GM19328 (cell line): ENCODE data around the gene ENTR1.

ENCODE experiments used
- ATAC-seq: cut with Tn5 transposase; IDR thresholded peaks from one replicate; pipeline ENCODE4 v1.9.1; 2021; ENCODE audit warnings: mild to moderate bottlenecking, moderate library complexity; ENCODE audit not compliant: unreplicated experiment

ENTR1 gene, protein sequence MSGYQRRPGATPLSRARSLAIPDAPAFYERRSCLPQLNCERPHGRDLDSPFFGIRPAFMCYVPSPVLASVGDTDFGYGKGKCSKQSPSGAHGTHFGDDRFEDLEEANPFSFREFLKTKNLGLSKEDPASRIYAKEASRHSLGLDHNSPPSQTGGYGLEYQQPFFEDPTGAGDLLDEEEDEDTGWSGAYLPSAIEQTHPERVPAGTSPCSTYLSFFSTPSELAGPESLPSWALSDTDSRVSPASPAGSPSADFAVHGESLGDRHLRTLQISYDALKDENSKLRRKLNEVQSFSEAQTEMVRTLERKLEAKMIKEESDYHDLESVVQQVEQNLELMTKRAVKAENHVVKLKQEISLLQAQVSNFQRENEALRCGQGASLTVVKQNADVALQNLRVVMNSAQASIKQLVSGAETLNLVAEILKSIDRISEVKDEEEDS

DNA sequence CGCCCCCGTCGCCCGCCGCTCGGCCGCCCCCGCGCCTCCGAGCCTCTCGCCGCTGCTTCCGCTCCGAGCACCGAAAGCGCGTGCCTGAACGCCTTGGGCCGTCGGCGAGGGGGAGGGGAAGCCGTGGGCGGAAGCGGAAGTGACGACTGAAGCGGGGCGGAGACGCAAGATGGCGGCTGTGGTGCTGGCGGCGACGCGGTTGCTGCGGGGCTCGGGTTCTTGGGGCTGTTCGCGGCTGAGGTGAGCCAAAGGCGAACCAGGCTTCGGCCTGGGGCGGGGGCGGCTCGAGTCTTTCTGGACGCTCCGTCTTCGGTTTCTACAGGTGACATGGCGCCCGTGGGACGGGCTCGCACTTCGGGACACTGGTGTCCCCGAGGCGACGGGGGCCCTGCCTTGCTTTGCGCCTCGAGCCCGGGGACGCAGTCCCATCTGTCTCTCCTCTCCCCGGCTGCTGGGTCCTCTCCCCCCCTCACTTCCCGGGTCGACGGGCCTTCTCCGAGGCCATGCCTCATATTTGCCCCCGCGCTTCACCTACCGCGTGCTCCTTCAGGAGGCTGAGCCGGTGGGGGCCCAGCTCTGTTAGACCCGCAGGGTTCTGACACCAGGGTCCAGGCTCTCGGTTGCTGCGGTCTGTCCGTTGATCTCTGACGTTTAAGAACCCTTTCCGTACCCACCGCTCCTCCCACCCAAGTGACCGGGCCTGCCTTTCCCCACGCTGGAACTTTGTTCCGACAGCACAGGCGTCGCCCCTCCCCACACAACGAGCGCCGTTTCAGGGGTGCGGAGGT, at the start of gene ENTR1, which contains the start of gene PMPCA:
Gene ENTR1 (minus strand): TSS at position 115 of the 788 bp plus-strand sequence. CDS start 217 bp downstream, outside the sequence.
Gene PMPCA (plus strand): TSS at position 159 of the 788 bp plus-strand sequence. CDS start 11 bp downstream, at position 170.
- peak; percentile 86 for ATAC-seq

DNA sequence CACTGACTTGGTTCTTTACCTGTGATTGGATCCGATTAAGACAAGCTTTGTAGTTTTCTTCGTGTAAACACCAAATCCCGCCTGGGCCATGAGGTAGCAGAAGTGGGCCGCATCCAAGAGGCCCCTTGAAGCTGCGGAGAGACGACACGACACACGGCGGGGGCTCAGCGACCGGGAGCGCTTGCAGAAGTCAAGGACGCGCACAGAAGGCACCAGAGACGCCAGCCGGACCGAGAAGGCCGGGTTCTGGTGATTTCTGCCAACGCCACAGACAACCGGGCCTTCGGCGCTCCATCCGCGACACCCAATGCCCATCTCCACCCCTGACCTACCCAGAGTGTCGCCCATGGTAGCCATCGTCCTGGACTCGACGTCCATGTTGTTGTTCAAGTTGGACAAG, 49.0 kb upstream of the ENTR1 start:
- no peak for ATAC-seq

DNA sequence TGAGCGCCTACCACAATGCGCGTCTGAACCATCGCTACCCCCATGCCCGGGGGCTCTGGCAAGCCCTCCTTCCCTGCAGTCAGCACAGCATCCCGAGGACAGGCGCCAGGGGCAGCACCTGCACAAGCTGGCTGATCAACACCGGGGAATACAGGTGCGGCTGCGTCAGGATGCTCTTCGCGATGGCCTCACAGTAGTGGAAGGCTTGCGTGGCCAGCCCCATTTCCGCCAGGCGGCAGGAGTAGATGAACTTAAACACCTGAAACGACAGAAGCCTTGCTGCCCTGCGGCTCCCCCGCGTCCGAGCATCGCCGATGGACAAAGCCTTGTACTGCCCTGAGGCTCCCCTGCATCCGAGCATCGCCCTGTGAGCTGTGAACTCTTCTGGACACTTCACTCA, 46.9 kb upstream of the ENTR1 start:
- no peak for ATAC-seq

DNA sequence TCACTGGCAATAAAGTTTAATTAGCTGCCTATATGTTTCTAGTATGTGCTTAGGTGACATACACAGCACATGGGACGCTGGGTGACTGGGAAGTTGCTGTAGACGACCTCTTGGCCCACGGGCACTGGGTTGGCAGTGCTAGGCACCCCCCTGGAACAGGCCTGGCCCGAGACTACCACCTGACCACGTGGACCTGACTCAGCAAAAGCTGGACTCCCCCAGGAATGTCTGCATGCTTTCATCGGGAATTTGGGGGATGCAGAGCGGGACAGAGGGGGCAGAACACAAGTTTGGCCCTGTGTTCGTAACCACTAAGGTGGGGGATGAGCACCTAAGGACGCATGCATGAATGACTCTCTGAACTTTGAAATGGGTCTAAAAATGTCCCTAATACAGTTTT, 45.8 kb upstream of the ENTR1 start:
- no peak for ATAC-seq

DNA sequence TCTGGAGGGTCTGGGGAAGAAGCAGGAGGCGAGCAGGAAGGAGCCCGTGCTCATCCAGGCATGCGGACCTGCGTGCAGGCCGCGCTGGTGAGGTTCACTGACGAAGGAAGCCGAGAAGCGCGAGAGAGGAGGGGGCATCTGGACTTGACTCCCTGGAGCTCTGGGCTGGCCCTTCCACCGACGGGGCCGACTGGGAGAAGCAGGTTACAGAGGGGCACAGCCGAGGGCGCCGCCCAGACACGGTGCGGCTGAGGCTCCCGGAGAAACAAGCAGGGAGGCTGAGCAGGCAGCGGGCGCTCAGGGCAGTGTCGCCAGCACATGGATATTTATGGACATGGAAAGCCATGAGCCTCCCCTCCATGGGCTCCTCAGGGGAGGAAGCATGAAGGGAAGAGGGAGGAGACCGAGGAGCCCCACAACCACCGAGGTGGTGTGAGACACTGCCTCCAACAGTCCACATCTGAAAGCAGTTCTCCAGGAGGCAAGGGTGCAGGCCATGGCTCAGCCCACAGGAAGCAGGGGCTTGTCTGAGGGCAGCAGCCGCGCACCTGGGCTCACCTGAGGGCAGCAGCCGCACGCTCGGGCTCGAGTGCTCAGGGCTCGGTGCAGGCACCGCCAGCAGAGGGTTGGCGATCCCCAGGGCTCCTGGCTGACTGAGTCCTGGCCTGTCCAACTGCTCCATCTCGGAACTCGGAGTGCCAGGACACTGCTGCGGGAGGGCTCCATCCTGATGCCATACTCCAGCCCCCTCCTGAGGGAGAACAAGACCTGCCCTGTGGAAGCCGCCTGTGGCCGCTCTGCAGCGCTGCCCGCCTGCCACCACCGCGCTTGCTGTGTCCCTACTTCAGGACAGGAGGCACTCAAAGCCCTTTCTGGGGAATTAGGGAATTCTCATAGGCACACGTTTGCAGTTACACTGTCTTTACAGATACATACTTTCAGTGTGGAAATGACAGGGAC, 44.9 kb upstream of the ENTR1 start:
- ATAC-seq: no peak

DNA sequence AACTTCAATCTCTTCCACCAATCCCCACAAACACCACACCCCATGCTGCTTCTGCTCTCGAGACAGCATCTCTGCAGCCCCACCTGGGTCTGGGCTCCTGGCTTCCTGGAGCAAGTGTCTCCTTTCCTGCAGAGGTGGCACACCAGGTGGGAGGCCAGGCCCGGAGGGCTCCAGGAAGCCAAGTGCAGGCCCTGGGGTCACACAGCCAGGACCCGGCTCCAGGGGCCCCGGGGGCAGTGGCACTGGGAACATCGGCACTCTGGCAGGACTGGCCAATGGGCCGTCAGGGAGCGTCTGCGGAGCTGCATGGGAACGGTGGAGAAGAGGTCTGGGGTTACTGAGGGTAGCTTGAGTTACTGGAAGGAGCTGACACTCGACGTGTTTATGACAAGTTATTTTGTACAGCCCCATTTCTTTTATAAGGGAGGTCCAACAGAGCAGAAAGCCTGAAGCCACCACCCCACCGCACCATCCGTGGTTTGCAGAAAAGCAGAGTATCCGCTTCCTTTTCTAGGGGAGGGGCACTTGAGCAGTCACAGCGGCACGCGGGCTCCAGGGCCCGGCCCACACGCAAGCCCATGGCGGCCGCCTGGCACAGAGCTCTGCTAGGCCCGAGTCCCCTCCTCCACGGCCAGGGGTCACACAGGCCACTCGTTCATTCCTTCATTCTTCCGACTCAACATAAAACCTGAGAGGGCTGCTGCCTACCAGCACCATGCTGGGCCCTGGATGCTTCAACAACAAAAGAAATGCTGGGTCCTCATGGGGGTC, 43.8 kb upstream of the ENTR1 start:
- ATAC-seq: no peak

DNA sequence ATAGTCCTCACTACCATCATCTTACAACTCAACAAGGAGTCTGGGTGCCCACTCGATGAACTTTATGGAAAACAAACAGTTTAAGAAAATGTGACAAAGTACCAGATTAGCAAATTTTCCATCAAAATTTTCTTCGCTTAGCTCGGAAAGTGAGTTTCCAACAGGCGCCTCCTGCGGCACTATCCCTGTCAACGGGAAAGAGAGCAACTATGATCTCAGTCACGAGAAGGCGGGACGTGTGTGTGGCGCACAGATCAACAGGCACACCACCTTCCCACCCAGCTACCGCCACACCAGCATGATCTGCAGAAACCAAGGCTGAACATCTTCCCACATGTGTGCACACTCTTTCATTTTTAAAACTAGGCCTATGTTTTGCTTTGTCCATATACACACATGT, 42.9 kb upstream of the ENTR1 start:
- ATAC-seq: no peak

DNA sequence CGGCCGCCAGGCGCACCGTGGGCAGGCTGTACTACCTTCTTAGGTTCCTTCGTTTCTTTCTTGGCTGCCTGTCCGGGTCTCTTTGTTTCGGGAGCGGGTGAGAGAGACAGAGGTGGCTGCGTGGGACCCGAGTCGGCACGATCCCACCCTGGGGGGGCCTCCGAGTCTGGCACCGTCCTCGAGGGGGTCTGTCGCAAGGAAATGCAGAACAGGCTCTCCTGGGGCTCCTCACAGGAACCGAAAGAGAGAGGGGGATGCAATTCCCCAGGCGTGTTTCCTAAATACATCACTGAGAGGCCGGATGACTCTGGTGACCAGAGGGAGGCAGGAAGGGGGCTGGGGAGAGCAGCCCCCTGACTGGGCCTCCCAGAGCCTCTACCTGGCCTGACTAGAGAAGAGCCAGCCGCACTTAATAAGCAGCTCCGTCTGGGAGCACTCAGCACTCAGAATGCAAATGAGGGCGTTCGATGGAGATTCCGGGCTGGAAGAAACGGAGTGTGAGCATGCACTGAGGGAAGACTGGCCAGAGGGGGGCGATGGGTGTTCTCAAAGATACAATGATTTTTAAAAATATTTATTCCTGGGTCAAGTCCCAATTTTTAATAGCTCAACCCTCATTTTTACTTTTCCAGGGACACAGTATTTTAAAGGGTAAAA, 40.9 kb upstream of the ENTR1 start:
- no peak for ATAC-seq

DNA sequence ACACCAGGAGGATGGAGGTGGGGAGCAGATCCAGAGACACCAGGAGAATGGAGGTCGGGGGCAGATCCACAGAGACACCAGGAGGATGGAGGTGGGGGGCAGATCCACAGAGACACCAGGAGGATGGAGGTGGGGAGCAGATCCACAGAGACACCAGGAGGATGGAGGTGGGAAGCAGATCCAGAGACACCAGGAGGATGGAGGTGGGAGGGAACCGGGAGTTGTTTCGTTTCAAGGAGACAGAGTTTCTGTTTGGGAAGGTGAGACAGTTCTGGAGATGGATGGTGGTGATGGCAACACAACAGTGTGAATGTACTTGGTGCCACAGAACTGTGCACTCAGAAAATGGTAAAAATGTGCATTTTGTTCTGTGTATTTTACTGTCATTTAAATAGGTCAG, 38.2 kb upstream of the ENTR1 start:
- ATAC-seq: no peak

DNA sequence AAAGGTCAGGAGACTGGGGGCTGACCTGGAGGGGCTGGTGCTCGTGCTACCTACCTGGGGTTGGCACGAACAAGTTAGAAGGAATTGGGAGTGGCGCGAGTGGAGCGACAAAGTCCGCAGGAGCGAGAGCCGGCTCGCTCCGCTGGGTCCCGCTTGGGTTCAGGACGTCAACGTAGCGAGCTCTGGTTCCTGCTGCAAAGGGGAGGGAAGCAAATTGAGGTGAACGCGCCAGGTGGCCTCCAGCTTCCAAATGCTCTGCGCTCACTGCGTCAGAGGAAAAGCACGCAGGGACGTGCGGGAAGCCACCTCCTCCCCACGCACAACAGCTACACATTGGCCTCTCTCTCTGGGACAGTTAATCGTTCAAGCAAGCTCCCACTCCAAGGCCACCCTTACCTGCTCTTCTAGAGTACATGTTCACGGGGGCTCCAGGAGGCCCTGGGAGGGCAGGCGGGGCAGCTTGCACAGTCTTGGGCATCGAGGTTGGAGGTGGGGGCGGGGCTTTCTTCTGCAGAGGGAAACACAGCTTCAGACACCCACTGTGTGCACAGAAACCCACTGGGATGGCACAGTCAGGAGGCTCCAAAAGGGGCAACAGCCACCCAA, 36.9 kb upstream of the ENTR1 start:
- ATAC-seq: no peak

DNA sequence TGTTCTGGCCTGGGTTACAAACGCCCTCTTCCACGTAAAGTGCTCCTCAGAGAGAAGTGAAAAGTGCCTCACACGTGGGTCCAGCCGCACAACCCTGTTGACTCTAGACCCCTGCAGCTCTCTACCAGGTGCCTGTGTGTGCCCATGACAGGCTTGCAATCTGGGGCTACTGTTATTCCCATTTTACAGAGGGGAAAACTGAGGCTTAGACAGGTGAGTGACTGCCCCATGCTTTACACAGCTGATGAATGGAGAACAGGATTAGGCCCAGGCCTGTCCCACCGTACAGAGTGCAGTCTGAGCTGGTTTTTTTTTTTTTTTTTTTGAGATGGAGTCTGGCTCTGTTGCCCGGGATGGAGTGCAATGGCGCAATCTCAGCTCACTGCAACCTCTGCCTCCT, 35.4 kb upstream of the ENTR1 start:
- ATAC-seq: no peak

DNA sequence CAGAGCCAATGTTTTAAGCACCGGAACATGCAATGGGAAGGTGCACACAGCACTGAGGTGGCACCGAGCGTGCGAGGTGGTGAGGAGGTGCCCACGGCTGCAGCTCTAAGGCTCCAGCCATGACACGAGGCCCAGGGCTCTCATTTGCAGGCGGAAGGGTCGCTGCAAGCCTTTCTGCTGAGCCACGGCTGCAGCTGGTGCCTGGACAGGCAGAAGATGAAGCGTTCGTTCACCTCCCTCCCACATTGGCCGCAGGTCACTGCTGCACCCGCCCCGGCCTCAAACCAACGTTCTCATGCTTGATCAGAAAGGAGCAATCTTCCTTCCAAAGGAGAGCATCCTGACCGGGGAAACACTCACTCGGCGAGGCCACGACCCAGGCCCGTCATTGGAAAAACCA, 33.7 kb upstream of the ENTR1 start:
- no peak for ATAC-seq

DNA sequence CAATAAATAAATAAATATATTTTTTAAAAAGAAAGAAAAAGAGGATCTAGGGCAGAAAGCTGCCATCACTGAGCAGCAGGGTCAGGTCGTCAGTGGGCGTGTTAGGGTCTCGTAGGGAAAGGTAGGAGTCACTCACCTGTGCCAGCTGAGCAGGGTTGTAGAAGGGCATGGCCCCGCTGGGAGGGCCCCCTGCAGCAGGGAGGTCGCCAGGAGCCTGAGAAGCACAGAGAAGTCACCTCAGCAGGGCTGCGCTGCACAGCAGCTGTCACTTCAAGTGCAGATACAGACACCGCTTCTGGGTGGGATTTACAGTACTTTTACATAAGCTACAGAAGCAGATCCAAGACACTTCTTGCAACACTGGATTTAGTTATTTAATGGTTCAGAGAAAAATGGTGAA, 33.3 kb upstream of the ENTR1 start:
- ATAC-seq: no peak

DNA sequence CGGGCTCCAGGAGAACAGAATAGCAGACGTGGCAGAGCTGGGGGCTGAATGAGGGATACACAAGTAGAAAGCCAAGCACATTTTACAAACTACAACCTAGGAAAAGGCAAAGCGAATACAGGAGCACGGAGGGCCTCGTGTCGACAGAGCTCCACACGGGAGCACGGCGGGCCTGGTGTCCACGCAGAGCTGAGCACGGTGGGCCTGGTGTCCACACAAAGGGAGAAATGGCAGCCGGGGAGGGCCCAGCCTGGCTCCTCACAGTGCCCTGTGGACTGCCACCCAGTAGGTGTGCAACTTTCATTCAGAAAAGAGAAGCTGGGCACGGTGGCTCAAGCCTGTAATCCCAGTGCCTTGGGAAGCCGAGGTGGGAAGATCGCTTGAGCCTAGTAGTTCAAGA, 32.7 kb upstream of the ENTR1 start:
- no peak for ATAC-seq

DNA sequence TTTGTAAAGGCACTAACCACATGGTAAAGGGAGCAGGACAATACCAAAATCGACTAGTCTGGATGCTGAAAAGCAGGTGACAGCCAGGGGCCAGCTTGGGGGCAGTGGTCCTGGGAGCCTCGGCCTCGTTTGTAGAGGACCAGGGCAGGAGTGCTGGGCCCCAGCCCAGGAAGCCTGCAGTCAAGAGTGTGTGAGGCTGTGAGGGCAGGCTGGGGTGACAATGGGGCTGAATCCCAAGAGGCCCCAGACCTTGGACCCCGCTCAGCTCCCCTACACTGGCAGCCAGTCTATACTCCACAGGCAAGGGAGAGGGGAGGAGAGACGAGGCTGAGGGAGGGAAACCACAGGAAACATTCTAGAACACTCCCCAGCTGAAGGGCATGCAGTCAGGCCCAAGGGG, 31.9 kb upstream of the ENTR1 start:
- no peak for ATAC-seq

DNA sequence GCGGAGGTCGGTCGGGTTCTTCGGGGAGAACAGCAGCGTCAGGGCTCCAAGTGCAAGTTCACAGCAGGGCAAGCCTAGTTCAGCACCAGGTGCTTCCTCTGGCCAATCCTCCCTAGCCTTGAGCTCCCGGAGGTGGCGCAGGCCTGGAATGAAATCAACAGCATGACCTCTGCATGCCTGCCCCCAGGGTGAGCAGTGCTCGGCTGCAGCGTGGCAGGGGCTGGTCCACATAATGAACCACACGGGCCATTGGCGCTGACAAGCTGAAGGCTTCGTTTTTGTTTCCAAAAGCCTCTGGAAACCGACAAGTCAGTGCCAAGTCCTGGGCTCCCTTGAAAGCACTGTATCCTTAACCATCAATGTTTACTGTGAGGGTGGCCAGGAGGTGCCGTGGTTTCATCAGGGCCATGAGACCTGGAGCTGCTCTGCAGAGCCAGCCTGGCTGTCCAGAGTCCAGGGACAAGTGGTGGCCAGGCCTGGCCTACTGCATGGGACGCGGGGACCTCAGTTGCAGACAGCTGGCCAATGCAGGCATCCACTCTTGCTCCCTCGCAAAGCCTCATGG, 31.3 kb upstream of the ENTR1 start:
- ATAC-seq: no peak

DNA sequence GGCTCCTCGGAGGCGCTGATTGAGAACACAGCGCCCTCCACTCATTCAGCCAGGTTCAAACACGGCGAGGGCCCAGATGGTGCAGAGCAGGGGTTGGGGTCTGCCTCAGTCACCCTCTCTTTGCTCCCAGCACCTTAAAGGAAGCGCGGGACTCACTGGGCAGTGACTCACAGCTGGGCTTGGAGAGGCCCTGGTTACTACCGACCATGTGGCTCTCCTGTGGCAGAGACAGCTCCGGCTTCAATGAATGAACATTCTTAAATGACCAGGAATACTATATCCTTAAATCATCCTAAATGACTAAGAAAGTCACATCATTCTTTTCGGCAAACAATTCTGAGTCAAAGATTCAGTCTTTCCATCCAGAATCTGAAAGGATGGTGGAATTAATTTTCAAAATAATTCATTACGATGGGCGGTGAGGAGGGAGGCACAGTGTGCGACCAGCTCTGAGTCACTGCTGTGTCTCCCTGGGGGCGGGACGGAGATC, 30.8 kb upstream of the ENTR1 start:
- ATAC-seq: no peak

DNA sequence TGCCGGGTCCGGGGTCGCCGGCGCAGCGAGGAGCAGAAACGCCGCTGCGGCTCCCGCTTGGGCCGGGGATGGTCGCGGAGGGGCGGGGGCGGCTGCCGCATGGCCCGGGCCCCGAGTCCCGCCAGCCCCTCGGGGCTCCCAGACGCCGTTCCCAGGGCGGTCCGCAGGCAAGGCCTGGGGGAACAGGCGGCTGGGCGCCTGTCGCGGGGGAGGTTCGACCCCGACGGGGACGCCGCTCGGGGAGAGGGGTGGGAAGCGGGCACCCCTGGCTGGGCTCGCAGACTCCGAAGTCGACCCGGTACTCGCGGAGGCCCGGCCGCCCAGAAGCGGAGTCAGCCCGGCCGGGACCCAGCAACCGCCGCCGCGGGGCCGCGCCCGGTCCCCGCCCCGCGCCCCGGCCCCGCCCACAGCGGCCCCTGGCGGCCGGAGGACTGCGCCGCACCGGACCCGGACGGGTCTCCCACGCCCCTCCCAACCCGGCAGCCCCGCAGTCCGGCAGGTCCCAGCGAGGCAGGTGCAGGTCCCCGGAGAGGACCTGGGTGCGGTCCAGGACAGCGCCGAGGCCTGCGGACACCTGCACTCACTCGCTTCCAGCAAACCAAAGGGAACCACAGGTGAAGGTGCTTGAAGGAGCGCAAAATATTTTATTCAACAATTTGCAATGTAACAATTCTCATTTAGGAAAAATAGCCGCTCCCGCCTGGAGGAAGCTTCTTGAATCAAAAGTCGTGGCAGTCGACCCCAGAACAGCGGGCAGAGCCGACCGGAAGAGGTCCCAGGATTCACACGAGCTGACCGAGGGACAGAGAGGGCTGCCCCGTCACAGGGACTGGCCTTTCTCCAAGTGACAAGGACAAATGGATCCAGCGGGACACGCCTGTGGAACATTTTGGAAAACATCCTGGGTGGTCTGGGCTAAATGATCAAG, 29.3 kb upstream of the ENTR1 start, which contains the start of gene INPP5E:
Gene INPP5E (minus strand): TSS at position 365 of the 928 bp plus-strand sequence. CDS start 426 bp downstream, outside the sequence.
- ATAC-seq: peak; percentile 51
